Astrocyte (in vitro differentiated cells and primary cell): Measurements from ENCODE around the gene ACOT7.

ENCODE experiments used
- CTCF ChIP-seq: IDR thresholded peaks from 2 replicates; pipeline ENCODE4 v1.5.1; 2011; ENCODE audit warnings: low read depth, mild to moderate bottlenecking, inconsistent platforms, low read length, moderate library complexity; ENCODE audit not compliant: insufficient read depth
- EZH2 ChIP-seq: IDR thresholded peaks from 2 replicates; pipeline ENCODE4 v1.6.1; 2012; ENCODE audit warnings: mild to moderate bottlenecking, low read length, inconsistent platforms; ENCODE audit not compliant: insufficient read depth

DNA sequence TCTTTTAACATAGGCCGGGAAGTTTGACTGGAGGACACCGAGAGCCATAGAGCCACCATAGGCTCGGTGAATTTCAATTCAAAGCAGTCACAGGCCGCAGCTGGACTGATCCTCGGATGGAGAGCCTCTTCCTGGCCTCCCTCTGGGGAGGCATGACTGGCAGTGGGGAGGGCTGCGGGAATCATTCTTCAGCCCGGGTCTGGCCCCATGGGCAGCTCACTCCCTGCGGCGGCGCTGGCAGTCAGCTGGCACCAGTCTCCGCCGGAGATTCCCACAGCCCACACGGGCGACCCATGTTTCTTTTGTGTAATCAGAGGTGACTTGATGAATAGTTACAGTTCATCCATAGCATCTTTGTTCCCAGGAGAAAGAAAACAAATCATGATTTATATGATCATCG, 41.6 kb upstream of the ACOT7 start:
- TF ChIP-seq CTCF (no peak), EZH2 (no peak)
